Gastroesophageal sphincter (tissue), 3 donors: ENCODE results near the gene PAX5.

Experiments used
- POLR2A ChIP-seq, 2 donors: fragments of 450-650 bp; IDR thresholded peaks; one replicate each; pipeline ENCODE4 v1.6.1; 2017; ENCODE audit warnings: antibody characterized with exemption in 2 of 2, mild to moderate bottlenecking in 2 of 2, moderate library complexity in 1 of 2
- POLR2AphosphoS5 ChIP-seq: sonication (generic); formaldehyde crosslinking; IDR thresholded peaks from one replicate; pipeline ENCODE4 v1.6.1; 2017; ENCODE audit warnings: antibody characterized with exemption
- TF ChIP-seq, protein P1 (sequence below), 4 experiments: fragments of 200-600 bp in 2 of 4; fragments of 450-650 bp in 2 of 4; sonication (generic) in 1 of 4; IDR thresholded peaks; one replicate each; pipeline ENCODE4 v1.5.1; 2017 to 2019; ENCODE audit warnings: antibody characterized with exemption in 4 of 4, mild to moderate bottlenecking in 2 of 4, moderate library complexity in 2 of 4

- TF ChIP-seq, protein P1, sequence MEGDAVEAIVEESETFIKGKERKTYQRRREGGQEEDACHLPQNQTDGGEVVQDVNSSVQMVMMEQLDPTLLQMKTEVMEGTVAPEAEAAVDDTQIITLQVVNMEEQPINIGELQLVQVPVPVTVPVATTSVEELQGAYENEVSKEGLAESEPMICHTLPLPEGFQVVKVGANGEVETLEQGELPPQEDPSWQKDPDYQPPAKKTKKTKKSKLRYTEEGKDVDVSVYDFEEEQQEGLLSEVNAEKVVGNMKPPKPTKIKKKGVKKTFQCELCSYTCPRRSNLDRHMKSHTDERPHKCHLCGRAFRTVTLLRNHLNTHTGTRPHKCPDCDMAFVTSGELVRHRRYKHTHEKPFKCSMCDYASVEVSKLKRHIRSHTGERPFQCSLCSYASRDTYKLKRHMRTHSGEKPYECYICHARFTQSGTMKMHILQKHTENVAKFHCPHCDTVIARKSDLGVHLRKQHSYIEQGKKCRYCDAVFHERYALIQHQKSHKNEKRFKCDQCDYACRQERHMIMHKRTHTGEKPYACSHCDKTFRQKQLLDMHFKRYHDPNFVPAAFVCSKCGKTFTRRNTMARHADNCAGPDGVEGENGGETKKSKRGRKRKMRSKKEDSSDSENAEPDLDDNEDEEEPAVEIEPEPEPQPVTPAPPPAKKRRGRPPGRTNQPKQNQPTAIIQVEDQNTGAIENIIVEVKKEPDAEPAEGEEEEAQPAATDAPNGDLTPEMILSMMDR (IDR thresholded peaks at IDR 0.05) = no peak
- TF ChIP-seq POLR2A (IDR thresholded peaks at IDR 0.05) (no peak), POLR2AphosphoS5 (no peak)
Measured at GRCh38 chr9:36950389-36950788, 83.7 kb downstream of the PAX5 start.
